TTC549 (cell line): ENCODE data around the gene ZFP36L1.

Source experiments
- FAIRE-seq: peaks from 2 replicates; lab custom pipeline; 2012; peaks lifted over from hg19 to GRCh38; lab: Jason Lieb, UNC

ZFP36L1 gene

GRCh38 chr14:68795597-68796417, 2.9 kb upstream of the ZFP36L1 start:
- FAIRE-seq = no peak

GRCh38 chr14:68794851-68795596, 2.2 kb upstream of the ZFP36L1 start:
- FAIRE-seq = no peak

GRCh38 chr14:68794130-68794850, 1.4 kb upstream of the ZFP36L1 start:
- no peak for FAIRE-seq

GRCh38 chr14:68793734-68794129, 865 bp upstream of the ZFP36L1 start:
- no peak for FAIRE-seq

- no peak for FAIRE-seq
Measured at GRCh38 chr14:68792678-68792978, 239 bp downstream of the ZFP36L1 start.

- no peak for FAIRE-seq
Measured at GRCh38 chr14:68791902-68792677, 777 bp downstream of the ZFP36L1 start.

GRCh38 chr14:68791078-68791901, 1.6 kb downstream of the ZFP36L1 start:
- FAIRE-seq = no peak

- FAIRE-seq = no peak
Measured at GRCh38 chr14:68790644-68791077, 2.2 kb downstream of the ZFP36L1 start.

- FAIRE-seq = no peak
Measured at GRCh38 chr14:68789821-68790643, 2.8 kb downstream of the ZFP36L1 start.

- FAIRE-seq = no peak
Measured at GRCh38 chr14:68788996-68789820, 3.7 kb downstream of the ZFP36L1 start.

- no peak for FAIRE-seq
Measured at GRCh38 chr14:68788275-68788995, 4.4 kb downstream of the ZFP36L1 start.

- FAIRE-seq = no peak
Measured at GRCh38 chr14:68787092-68787992, 5.5 kb downstream of the ZFP36L1 start.

- no peak for FAIRE-seq
Measured at GRCh38 chr14:68786491-68787091, 6.3 kb downstream of the ZFP36L1 start.

- peak; percentile 31 for FAIRE-seq
Measured at GRCh38 chr14:68785534-68786490, 7.1 kb downstream of the ZFP36L1 start.

GRCh38 chr14:68784978-68785533, 7.8 kb downstream of the ZFP36L1 start:
- FAIRE-seq = no peak
